SH-SY5Y (cell line): ENCODE results near the gene RELL1.

Source experiments
- GATA2 ChIP-seq: IDR thresholded peaks from 2 replicates; pipeline ENCODE4 v1.6.1; 2011; ENCODE audit warnings: mild to moderate bottlenecking, low read depth, low read length
- GATA3 ChIP-seq: IDR thresholded peaks from 2 replicates; pipeline ENCODE4 v1.6.1; 2011; ENCODE audit warnings: low read depth, mild to moderate bottlenecking, low read length, moderate library complexity

RELL1 gene, protein sequence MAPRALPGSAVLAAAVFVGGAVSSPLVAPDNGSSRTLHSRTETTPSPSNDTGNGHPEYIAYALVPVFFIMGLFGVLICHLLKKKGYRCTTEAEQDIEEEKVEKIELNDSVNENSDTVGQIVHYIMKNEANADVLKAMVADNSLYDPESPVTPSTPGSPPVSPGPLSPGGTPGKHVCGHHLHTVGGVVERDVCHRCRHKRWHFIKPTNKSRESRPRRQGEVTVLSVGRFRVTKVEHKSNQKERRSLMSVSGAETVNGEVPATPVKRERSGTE

DNA sequence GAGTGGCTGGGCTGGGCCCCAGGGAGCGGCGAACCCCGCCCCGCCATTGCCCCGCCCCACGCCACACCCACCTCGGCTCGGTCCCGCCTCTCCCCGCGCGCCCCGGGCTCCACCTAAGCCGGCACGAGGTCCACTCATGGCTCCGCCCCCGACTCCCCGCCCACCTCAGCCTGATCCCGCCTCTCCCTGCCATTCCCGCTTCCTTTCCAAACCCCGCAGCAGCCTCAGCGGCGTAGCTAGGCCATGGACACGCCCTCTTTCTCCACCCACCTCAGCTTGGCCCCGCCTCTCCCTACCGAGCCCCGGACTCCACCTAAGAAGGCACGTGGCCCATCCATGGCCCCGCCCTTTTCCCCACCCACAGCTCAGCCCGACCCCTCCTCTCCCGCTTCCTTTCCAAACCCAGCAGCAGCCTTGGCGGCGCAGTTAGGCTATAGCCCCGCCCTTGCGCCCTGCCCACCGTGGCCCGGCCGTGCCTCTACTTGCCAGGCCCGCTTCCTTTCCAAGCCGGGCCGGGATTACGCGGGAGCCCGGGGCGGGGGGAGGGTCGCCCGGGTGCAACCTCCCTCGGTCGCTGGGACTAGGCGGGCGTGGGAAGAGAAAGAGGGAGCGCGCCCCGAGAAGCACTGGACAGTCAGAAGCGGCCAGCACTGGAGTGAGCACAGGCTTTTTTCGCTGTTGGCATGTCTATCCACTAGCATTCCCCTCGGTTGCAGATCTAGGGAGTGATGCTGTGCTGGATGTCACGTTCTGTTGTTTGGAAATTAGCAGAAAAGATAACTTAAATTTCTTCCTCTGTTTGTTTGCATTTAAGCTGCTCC lies at the start of gene RELL1:
RELL1 (minus strand) TSS at position 4 of the 821 bp plus-strand sequence. CDS start 89 bp downstream, outside the sequence.
- TF ChIP-seq GATA3 (no peak), GATA2 (no peak)

GRCh38 chr4:37735578-37735977 lies 49.4 kb upstream of the RELL1 start:
- TF ChIP-seq GATA2 (no peak), GATA3 (no peak)

GRCh38 chr4:37734989-37735388 lies 48.8 kb upstream of the RELL1 start:
- TF ChIP-seq GATA2 (no peak), GATA3 (no peak)

DNA sequence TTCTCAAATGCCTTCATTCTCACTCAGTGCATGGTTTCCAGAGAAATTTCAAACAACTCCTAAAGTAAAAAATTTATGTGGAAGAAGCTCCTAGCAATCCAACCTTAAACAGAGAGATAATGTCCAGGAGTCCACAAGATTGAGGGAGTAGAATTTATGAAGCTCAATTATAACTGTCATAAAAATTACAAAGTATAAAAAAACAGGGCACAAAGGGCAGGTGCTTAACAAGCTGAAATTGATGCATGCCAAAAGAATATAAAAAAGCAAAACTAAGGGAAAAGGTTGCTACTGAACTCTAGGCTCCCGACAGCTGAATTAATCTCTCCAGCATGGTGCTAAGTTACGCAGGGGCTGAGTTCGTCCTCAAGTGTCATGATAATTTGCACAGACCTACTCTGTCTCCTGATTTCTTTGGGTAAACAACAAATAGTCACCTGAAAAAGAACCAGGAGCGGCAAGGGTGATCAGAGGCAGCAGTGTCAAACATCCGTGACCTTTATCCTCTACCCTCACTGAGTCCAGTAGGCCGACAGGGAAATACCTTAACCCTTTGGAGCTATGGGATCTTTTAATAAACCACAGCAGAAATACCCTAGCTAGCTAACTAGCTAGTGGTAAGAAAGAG lies 47.2 kb upstream of the RELL1 start:
- TF ChIP-seq GATA2 (no peak), GATA3 (no peak)

GRCh38 chr4:37732526-37733186 lies 46.5 kb upstream of the RELL1 start:
- no peak for TF ChIP-seq GATA2
- TF ChIP-seq GATA3: no peak

DNA sequence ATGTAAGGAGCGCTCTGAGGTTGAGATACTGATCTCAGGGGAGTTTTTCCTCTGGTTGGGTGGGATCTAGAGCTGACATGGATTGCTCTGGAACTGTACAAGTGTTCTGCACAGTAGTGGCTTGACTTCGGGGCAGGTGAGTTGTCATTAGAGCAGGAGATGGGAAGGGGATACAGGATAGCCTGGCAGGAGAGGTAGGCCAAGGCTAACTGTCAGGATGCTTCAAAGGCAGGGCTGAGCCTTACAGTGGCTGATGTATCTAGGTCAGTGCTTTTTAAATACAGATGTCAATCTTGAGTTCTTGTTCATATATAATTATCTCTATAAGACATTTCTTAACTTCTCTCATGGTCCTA lies 43.5 kb upstream of the RELL1 start:
- TF ChIP-seq GATA3 (no peak), GATA2 (no peak)

GRCh38 chr4:37728064-37728463 lies 41.9 kb upstream of the RELL1 start:
- TF ChIP-seq GATA2 (no peak), GATA3 (no peak)

- TF ChIP-seq GATA2 (no peak), GATA3 (no peak)
These were observed 41.5 kb upstream of the RELL1 start for GRCh38 chr4:37727635-37728034.

DNA sequence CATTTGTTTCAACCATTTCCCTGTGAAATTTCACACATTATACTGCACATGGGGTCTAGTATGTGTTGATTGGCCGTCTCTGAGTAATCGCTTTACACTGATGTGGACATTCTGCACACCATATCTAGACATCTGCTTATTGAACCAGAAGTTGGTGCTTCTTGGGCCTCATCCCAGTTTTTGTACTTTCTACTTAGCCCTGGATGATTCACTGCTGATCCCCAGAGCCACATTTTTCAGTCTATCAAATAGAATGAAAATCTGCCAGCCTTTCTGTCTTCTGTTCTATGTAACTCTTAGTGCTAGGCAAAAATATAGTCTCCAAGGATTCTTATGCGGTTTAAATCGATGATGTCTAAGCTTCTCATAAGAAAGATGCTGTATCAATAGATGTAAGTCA lies 40.5 kb upstream of the RELL1 start:
- TF ChIP-seq GATA3 (no peak), GATA2 (no peak)

DNA sequence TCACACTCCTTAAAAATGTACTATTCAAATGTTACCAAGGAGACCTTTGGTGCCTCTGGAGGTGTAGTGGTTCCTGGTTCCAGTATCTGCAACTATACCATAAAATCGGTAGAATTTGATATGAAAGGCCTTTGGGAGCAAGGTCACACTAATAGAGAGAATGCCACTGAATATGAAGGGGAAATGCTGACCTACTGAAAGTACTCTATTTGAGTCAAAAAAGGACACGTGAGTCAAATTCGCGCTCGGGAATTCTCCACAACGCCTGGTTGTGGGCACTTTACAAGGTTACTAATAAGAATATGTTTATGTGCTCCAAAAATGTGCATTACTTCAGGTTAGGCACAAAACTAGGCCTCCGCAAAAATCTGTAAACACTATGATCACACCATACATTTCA lies 39.5 kb upstream of the RELL1 start:
- TF ChIP-seq GATA3 (no peak), GATA2 (no peak)

DNA sequence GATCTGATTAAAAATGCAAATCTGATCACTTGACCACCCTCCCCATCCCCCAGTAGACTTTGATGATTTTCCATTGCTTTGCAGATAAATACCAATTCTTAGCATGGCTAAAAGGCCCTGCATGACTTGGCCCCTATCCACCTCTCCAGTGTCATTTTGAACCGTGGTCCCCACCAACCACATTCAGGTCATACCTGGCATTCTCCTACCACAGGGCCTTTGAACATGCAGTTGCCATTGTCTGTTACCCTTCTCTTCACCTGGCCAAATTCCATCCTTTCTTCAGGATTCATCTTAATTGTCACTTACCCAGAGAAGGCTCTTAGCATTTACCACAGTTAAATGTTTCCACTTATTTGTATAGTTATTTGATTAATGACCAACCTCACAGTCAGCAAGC lies 36.9 kb upstream of the RELL1 start:
- TF ChIP-seq GATA3 (no peak), GATA2 (no peak)

DNA sequence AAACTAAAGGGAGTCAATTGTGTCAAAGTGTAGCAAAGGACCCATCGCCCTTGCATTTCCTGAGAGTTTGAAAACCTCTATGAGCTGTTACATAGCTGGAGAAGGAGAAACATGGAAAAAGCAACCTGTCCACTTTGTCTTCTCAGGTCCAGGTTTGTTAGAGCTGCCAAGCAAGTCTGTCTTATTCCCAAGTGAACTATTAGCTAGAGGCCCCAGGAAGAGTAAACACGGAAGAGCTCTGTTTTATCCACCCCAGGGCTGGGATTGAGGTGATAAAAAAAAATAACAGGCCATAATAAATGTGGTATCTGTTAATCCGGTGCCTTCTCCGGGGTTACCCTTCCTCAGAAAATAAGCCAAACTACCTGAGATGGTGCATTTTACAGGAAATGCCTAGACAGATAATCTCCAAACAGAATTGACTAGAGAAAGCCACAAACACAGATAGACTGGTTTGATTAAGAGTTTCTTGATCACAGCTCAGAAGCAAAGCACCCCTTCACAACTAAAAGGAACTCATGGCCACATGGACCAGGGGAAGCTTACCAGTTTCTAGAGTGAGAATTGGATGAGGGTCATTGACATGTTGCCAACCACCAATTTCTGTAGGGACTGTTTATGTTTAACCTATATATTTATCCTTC lies 35.9 kb upstream of the RELL1 start:
- no peak for TF ChIP-seq GATA2
- TF ChIP-seq GATA3: no peak

DNA sequence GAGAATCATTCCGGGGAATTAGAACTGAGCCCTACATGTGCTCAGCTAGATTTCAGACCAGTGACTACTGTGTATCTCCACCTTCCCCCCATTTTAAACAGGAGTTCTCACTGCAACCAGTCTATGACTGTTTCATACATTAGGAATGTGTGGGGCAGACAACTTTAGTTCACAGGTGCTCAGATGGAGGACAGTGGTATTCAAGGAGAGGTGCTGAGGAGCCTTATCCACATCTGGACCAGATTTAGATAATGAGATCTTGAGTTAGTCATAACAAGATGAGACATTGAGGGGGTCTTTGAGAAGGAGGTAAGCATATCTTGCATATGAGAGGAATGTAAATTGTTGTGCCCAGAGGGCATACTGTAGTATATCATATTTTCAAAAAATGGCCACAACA lies 32.8 kb upstream of the RELL1 start:
- TF ChIP-seq GATA2 (no peak), GATA3 (no peak)

DNA sequence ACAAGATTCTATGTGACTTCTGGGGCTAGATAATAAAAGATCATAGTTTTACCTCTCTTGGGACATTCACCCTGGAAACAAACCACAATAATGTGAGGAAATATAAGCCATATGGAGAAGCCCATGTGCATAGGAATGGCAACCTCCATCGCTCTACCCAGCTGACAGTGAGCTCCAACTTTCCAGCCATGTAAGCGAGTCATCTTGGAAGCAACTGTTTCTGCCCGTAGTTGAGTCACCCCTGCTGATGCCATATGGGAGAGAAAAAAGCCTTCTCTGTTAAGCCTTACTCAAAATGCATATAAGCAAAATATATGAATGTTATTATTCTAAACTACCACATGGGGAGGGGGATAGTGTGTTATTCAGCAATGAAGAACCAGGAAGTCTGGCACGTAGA lies 31.4 kb upstream of the RELL1 start:
- TF ChIP-seq GATA3 (no peak), GATA2 (no peak)

GRCh38 chr4:37715889-37716402 lies 29.8 kb upstream of the RELL1 start:
- TF ChIP-seq GATA2: no peak
- TF ChIP-seq GATA3: no peak
